Activated T-cell treated with anti-CD3 and anti-CD28 coated beads, Interleukin-2, amount 50 U/mL, for 72 hours (primary cell): ENCODE results near the gene DCTN5. TPM values are rescaled to one million over a fixed set of nuclear protein-coding genes. Genes with fewer than 3 reads are reported as not detected.

Source experiments
- total RNA-seq, 2 donors: library from RNA; stranded (reverse); gene quantifications; one replicate each; pipeline ENCODE4 v1.2.3, GENCODE V29; 2022

The DCTN5 gene
- total RNA-seq, 2 donors from 2014 or later: 62.6 to 78.2 TPM

Other genes starting within 250 kb of the DCTN5 start
- gene COG7, start 188.3 kb upstream of the DCTN5 start, total RNA-seq: 10 to 100 TPM; 23.6 to 24.3 TPM
- 10 to 100 TPM; 85.5 to 86.6 TPM for gene GGA2, start 131.0 kb upstream of the DCTN5 start, total RNA-seq
- 10 to 100 TPM; 12.5 to 13.4 TPM for gene EARS2, start 84.1 kb upstream of the DCTN5 start, total RNA-seq
- 10 to 100 TPM; 58.8 to 63.4 TPM for gene UBFD1, start 83.7 kb upstream of the DCTN5 start, total RNA-seq
- 10 to 100 TPM; 73.5 to 80.3 TPM for gene NDUFAB1, start 45.1 kb upstream of the DCTN5 start, total RNA-seq
- gene PALB2, start 156 bp upstream of the DCTN5 start, total RNA-seq: 10 to 100 TPM; 22.2 to 31.7 TPM
- 100 to 1,000 TPM in 1 of 2 donors, 10 to 100 TPM in 1; 79.5 to 110 TPM for gene PLK1, start 37.4 kb downstream of the DCTN5 start, total RNA-seq
- gene ERN2, start 71.8 kb downstream of the DCTN5 start, total RNA-seq: under 1 TPM in 1 of 2 donors, not detected in 1; 0.24 TPM
- gene CHP2, start 113.6 kb downstream of the DCTN5 start, total RNA-seq: not detected
- gene PRKCB, start 194.5 kb downstream of the DCTN5 start, total RNA-seq: 10 to 100 TPM; 72.1 to 77.0 TPM